ENCODE measurements around the gene TPK1. TPM values are rescaled to one million over a fixed set of nuclear protein-coding genes. Genes with fewer than 3 reads are reported as not detected.

The TPK1 gene
- total RNA-seq, 6 experiments from 2014 or later: 3.1 to 6.7 (median 4.3) TPM

GRCh38 chr7:144503215-144503614 is 332.6 kb downstream of the TPK1 start:
- Histone ChIP-seq H3K27ac (no peak overlapping the region), H3K36me3 (no peaks in the 10 kb centered on the region), H3K4me3 (no peak overlapping the region), H3K9me3 (no peaks in the 10 kb centered on the region), H3K27me3 (no peaks in the 10 kb centered on the region), H3K4me1 (no peaks in the 10 kb centered on the region)
- 79% methylated on average over 6 of the region's 6 CpGs for WGBS (ENCODE audit: insufficient coverage, low coverage, low lambda C conversion rate, missing lambda C conversion rate)
- DNase-seq: no peak
- no peak for TF ChIP-seq POLR2A (IDR thresholded peaks at IDR 0.05)
- TF ChIP-seq, protein P1, sequence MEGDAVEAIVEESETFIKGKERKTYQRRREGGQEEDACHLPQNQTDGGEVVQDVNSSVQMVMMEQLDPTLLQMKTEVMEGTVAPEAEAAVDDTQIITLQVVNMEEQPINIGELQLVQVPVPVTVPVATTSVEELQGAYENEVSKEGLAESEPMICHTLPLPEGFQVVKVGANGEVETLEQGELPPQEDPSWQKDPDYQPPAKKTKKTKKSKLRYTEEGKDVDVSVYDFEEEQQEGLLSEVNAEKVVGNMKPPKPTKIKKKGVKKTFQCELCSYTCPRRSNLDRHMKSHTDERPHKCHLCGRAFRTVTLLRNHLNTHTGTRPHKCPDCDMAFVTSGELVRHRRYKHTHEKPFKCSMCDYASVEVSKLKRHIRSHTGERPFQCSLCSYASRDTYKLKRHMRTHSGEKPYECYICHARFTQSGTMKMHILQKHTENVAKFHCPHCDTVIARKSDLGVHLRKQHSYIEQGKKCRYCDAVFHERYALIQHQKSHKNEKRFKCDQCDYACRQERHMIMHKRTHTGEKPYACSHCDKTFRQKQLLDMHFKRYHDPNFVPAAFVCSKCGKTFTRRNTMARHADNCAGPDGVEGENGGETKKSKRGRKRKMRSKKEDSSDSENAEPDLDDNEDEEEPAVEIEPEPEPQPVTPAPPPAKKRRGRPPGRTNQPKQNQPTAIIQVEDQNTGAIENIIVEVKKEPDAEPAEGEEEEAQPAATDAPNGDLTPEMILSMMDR (IDR thresholded peaks at IDR 0.05): no peak
- intact Hi-C loops (cut with DNase I): no loop called here
- no peak for ATAC-seq

DNA sequence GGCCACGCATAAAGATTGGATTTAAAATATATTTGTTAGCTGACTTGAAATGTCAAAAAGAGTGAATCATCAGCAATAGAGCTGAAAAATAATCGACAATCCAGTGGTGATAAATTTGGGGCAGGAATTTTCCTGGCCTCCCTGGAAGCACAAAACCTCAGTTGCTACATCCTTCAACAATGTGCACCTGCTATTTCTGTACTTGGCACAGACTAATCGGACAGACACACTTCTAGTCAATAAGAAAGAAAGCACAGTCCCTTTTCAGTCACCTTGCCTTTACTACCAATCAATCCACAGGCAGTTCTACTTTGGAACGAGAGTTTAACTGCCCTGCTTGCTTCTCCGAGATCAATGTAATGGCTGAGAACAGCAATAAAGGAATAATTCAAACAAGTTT is 335.6 kb downstream of the TPK1 start:
- no peaks in the 10 kb centered on the region for H3K36me3 ChIP-seq
- no peaks in the 10 kb centered on the region for H3K27me3 ChIP-seq
- no peaks in the 10 kb centered on the region for H3K4me1 ChIP-seq
- H3K4me3 ChIP-seq: no peak overlapping the region
- DNase-seq (no peak), ATAC-seq (no peak)
- intact Hi-C loops (cut with DNase I): no loop called here
- H3K27ac ChIP-seq: no peak overlapping the region
- whole genome bisulfite sequencing (ENCODE audit: insufficient coverage, low coverage, low lambda C conversion rate, missing lambda C conversion rate): 52% methylated on average over 5 of the region's 5 CpGs
- H3K9me3 ChIP-seq: no peaks in the 10 kb centered on the region
- TF ChIP-seq, protein P1 (IDR thresholded peaks at IDR 0.05): no peak
- no peak for TF ChIP-seq POLR2A (IDR thresholded peaks at IDR 0.05)

DNA sequence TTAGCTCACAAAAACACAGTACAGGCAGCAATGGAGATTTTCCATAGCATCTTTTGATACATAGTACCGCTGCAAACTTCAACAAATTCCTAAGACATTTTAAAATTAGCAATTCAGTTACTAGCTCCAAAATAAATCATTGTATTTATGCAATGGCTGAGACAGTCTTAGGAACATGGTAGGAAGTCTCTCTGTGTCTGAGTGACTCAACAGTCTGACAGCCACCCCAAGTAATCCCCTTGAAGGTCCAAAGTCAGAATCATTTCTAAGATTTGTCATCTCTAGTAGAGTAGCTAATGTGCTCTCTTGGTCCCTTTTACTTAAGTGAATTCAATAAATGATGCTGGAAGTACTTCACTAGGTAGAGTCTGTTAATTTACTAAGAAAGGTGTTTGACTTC is 338.6 kb downstream of the TPK1 start:
- no peak for ATAC-seq
- no peak for DNase-seq
- TF ChIP-seq, protein P1 (IDR thresholded peaks at IDR 0.05): no peak
- TF ChIP-seq POLR2A (IDR thresholded peaks at IDR 0.05): no peak

DNA sequence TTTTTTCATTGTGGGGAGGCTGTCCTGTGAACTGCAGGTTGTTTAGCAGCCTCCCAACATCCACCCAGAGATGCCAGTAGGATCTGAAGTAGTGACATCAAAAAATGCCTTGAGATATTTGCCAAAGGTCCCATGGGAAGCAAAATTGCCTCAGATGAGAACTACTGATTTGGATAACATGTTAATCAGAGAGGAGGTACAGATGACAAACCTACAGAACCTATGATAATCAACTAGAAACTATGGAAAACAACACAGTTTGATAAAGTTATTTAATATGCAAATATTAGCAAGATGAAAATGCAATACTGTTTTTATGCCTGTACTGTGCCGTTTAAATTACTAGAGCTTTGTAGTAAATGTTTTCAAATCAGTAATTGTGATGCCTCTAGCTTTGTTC is 341.5 kb downstream of the TPK1 start:
- Histone ChIP-seq H3K27me3 (no peaks in the 10 kb centered on the region), H3K36me3 (no peaks in the 10 kb centered on the region), H3K4me3 (no peak overlapping the region), H3K9me3 (no peaks in the 10 kb centered on the region), H3K4me1 (no peaks in the 10 kb centered on the region), H3K27ac (no peak overlapping the region)
- no peak for DNase-seq
- no peak for ATAC-seq
- 64% methylated on average over 1 of the region's 1 CpG for WGBS (ENCODE audit: insufficient coverage, low coverage, low lambda C conversion rate, missing lambda C conversion rate)
- intact Hi-C loops (cut with DNase I): no loop called here
- TF ChIP-seq, protein P1 (IDR thresholded peaks at IDR 0.05): no peak
- no peak for TF ChIP-seq POLR2A (IDR thresholded peaks at IDR 0.05)

More for the DNA sequence above, 338.6 kb downstream of the TPK1 start:
- no peak overlapping the region for H3K4me3 ChIP-seq
- no peaks in the 10 kb centered on the region for H3K27me3 ChIP-seq
- 67% methylated on average over 1 of the region's 1 CpG for WGBS (ENCODE audit: insufficient coverage, low coverage, low lambda C conversion rate, missing lambda C conversion rate)
- intact Hi-C loops (cut with DNase I): no loop called here
- H3K36me3 ChIP-seq: no peaks in the 10 kb centered on the region
- no peak overlapping the region for H3K27ac ChIP-seq
- H3K4me1 ChIP-seq: no peaks in the 10 kb centered on the region
- H3K9me3 ChIP-seq: no peaks in the 10 kb centered on the region

DNA sequence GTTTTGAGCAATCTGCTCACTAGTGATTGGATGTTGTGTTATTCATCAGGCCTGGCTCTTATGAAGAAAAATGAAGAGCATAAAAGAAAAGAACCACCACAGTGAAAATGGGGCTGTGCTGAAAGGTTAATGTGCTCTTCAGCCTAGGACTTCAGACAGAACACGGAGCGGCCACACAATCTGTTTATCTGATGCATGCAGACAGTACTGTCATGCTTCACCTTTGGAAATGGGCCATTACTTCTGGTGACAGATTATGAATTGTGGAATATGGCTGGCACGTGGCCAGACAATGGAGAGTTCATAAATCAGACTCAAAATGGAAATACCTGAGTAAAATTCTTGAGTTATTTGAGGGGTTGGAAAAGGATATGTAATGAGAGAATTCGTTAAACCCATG is 346.3 kb downstream of the TPK1 start:
- intact Hi-C loops (cut with DNase I): no loop called here
- 54% methylated on average over 4 of the region's 4 CpGs for WGBS (ENCODE audit: insufficient coverage, low coverage, low lambda C conversion rate, missing lambda C conversion rate)

More for the DNA sequence above, 346.3 kb downstream of the TPK1 start:
- ATAC-seq (no peak), DNase-seq (no peak)
- no peaks in the 10 kb centered on the region for H3K9me3 ChIP-seq
- H3K27ac ChIP-seq: no peak overlapping the region
- TF ChIP-seq, protein P1 (IDR thresholded peaks at IDR 0.05): no peak
- no peak for TF ChIP-seq POLR2A (IDR thresholded peaks at IDR 0.05)
- H3K36me3 ChIP-seq: no peaks in the 10 kb centered on the region
- H3K4me3 ChIP-seq: no peak overlapping the region
- H3K4me1 ChIP-seq: no peaks in the 10 kb centered on the region
- H3K27me3 ChIP-seq: no peaks in the 10 kb centered on the region

Measured in right lobe of liver (tissue), 6 donors.